Large intestine (tissue), 12 donors: Measurements from ENCODE around the gene MYRIP. TPM values are rescaled to one million over a fixed set of nuclear protein-coding genes. Genes with fewer than 3 reads are reported as not detected.
"Not testable (repeated sequence)": the region's sequence is repeated elsewhere in the genome, so short reads cannot be mapped to it uniquely, and the experiment has no call there.

Source experiments
- DNase-seq, 2 donors: peaks; one replicate each; pipeline versions ENCODE4 v3.0.0 to v3.0.0-alpha.2; 2013
- H3K27ac ChIP-seq: one replicate; pipeline ENCODE4 v1.5.1; 2013; ENCODE audit warnings: low read length
- H3K27me3 ChIP-seq: 2 replicates; pipeline ENCODE4 v1.6.1; 2013; ENCODE audit warnings: low read length; ENCODE audit not compliant: control insufficient read depth, insufficient read depth
- H3K36me3 ChIP-seq: 2 replicates; pipeline ENCODE4 v1.6.1; 2013; ENCODE audit warnings: low read length; ENCODE audit not compliant: control insufficient read depth, insufficient read depth
- H3K4me1 ChIP-seq: one replicate; pipeline ENCODE4 v1.6.1; 2013; ENCODE audit warnings: low read length; ENCODE audit not compliant: control insufficient read depth, insufficient read depth
- H3K4me3 ChIP-seq: one replicate; pipeline ENCODE4 v1.5.1; 2013; ENCODE audit warnings: low read length
- H3K9me3 ChIP-seq: one replicate; pipeline ENCODE4 v1.6.1; 2013; ENCODE audit warnings: mild to moderate bottlenecking, low read depth, low read length, moderate library complexity; ENCODE audit not compliant: control insufficient read depth
- WGBS: methylation state at CpG from one replicate; pipeline ENCODE4 v1.1.5; 2013; ENCODE audit warnings: low lambda C conversion rate; ENCODE audit not compliant: insufficient coverage; 5-methylcytosine and 5-hydroxymethylcytosine counted together
- long read RNA-seq, 11 donors: transcript quantifications; one replicate each; lab custom pipeline, GENCODE V29; 2026
- polyA plus RNA-seq: library from polyadenylated mRNA; unstranded; fragments of 120-200 nt; gene quantifications from one replicate; pipeline ENCODE4 v1.2.1, GENCODE V29; 2013

The MYRIP gene
- polyA plus RNA-seq: 3.1 TPM
- long read RNA-seq, donor 1, full-length matches to known transcripts: 1 of 1 reads
- long read RNA-seq, donor 1, partial matches to known transcripts: 0 of 1 reads
- long read RNA-seq, donor 1, other reads (novel, unspliced or antisense): 0 of 1 reads
- long read RNA-seq, donor 2: 0 reads
- long read RNA-seq, donor 3: 0 reads
- long read RNA-seq, donor 4: 0 reads
- long read RNA-seq, donor 5: 0 reads
- long read RNA-seq, donor 6, full-length matches to known transcripts: 1 of 1 reads
- long read RNA-seq, donor 6, partial matches to known transcripts: 0 of 1 reads
- long read RNA-seq, donor 6, other reads (novel, unspliced or antisense): 0 of 1 reads
- long read RNA-seq, donor 7: 0 reads
- long read RNA-seq, donor 8: 0 reads
- long read RNA-seq, donor 9, partial matches to known transcripts: 0 of 13 reads
- long read RNA-seq, donor 9, other reads (novel, unspliced or antisense): 13 of 13 reads
- long read RNA-seq, donor 10: 0 reads
- long read RNA-seq, donor 11: 0 reads

DNA sequence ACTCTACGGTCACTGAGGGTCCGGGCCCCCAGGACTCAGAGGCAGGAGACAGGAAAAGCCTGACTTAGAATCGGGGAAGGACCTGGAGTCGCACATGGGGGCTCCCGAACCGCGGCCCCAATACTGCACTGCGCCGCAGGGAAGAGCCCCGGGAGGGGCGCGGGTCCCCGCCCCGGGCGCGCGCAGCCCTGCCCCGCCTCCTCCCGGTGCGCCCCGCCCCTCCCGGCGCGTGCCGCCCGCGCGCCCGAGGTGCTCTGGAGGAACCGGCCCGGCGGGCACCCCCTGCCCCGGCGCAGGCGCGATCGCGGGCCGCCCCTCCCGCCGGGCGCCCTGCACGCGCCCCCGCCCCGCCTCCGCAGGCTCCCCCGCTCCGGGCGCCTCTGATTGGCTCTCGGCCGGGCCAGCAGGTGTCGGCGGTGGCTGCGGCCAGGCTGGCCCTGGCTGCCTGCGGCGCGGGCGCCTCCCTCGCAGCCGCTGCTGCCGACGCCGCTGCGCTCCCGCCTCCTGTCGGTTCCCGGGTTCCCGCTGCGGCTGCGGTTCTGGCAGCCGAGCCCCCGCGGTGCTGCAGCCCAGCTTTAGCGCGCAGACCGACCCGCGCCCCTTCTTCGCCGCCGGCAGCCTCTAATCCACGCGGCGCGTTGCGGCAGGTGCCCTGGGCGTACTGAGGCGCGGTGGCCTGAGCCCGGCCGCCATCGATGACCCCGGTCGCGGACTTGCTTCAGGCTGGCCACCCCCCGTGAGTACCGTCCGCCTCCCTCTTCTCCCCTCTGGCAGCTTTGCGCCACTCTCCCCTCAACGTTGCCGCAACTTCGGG lies at the start of gene MYRIP:
Gene MYRIP, plus strand, starts transcription at position 429 of the 814 bp plus-strand sequence. CDS start 91,208 bp downstream, outside the sequence.
- peak within 1 kb of the TSS; percentile 69 for H3K4me3 ChIP-seq
- no peaks in the 10 kb centered on the region for H3K9me3 ChIP-seq
- no CpG with 5 or more reads among the region's 103 CpGs for WGBS
- peak; percentile 67 to 89 for DNase-seq
- H3K36me3 ChIP-seq: no peaks in the 10 kb centered on the region
- H3K27ac ChIP-seq: peak within 1 kb of the TSS; percentile 19
- H3K4me1 ChIP-seq: peaks cover 22% of the 10 kb centered on the region
- H3K27me3 ChIP-seq: peaks cover 40% of the 10 kb centered on the region

DNA sequence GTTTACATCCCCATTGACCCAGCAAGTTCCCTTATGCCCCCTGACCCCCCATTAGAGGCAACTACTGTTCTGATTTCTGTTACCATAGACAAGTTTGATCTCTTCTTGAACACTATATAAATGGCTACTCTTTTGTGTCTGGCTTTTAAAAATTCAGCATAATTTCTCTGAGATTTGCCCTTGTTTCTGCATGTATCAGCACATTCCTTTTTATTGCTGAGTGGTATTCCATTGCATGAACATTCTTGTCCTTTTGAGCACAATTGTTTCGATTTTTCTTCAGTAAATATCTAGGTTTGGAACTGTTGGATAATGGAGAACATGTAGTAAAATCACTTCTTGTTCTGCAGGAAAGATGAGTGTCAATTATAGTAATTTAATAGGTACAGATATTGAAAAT lies 49.1 kb upstream of the MYRIP start:
- Histone ChIP-seq H3K36me3 (no peaks in the 10 kb centered on the region), H3K4me1 (no peaks in the 10 kb centered on the region), H3K4me3 (no peak overlapping the region), H3K9me3 (no peaks in the 10 kb centered on the region), H3K27me3 (no peaks in the 10 kb centered on the region), H3K27ac (no peak overlapping the region)
- 83% methylated on average over 1 of the region's 1 CpG for WGBS
- no peak for DNase-seq

DNA sequence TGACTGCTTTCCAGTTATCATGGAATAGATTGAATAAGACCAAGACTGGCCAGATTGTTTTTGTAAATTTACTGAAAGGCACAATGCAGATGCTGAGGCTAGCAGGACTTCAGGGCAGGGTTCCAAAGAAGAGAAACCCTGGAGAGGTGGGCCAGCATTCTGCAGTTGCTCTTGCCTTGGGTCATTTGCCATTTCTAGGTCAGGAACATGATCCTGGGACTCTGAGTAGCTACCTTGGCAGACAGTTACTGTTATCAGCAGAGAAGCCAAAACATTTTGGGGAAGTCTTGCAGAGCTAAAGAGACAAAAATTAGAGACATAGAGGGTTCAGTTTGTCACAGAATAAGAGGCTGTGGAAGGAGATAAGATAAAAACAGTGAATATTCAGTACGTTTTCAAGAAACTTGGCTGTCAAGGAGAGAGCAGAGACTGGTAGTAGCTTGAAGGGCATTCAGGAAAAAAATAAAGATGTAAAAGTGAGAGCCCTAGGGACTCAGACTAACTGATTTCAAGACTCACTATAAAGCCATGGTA lies 46.8 kb upstream of the MYRIP start:
- Histone ChIP-seq H3K9me3 (no peaks in the 10 kb centered on the region), H3K27me3 (no peaks in the 10 kb centered on the region), H3K4me1 (no peaks in the 10 kb centered on the region), H3K4me3 (no peak overlapping the region), H3K36me3 (no peaks in the 10 kb centered on the region), H3K27ac (no peak overlapping the region)
- DNase-seq: no peak
- WGBS: 83% methylated on average over 1 of the region's 1 CpG

DNA sequence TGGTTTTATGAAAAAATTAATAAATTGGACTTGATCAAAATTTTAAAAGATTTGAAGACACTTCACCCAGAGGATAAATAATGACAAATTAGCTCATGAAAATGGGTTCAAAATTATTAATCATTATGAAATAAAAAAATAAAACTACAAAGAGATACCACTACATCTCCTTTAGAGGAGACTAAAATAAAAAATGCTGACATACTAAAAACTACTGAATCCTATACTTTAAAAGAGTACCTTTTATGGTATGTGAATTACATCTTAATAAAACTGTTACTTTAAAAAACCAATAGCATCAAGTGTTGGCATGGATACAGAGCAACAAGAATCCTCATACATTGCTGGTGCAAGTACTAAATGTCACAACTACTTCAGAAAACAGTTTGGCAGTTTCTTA lies 46.0 kb upstream of the MYRIP start:
- Histone ChIP-seq H3K4me3 (no peak overlapping the region), H3K4me1 (no peaks in the 10 kb centered on the region), H3K9me3 (no peaks in the 10 kb centered on the region), H3K27me3 (no peaks in the 10 kb centered on the region), H3K27ac (no peak overlapping the region), H3K36me3 (no peaks in the 10 kb centered on the region)
- DNase-seq: no peak

- Histone ChIP-seq H3K4me1 (no peaks in the 10 kb centered on the region), H3K36me3 (no peaks in the 10 kb centered on the region), H3K27ac (no peak overlapping the region), H3K4me3 (no peak overlapping the region), H3K9me3 (no peaks in the 10 kb centered on the region), H3K27me3 (no peaks in the 10 kb centered on the region)
- no peak for DNase-seq
These were observed 43.8 kb upstream of the MYRIP start for GRCh38 chr3:39765575-39765974.

DNA sequence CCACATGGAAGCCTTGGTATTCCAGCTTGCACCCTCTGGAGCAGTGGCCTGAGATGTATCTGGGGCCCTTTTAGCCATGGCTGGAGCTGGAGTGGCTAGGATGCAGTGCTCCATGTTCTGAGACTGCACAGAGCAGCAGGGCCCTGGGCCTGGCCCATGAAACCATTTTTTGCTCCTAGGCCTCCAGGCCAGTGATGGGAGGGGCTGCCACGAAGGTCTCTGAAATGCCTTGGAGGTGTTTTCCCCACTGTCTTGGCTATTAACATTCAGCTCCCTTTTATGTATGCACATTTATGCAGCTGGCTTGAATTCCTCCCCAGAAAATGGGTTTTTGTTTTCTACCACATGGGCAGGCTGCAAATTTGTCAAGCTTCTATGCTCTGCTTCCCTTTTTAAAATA lies 43.0 kb upstream of the MYRIP start:
- Histone ChIP-seq H3K4me1 (no peaks in the 10 kb centered on the region), H3K27ac (no peak overlapping the region), H3K9me3 (no peaks in the 10 kb centered on the region), H3K27me3 (no peaks in the 10 kb centered on the region), H3K4me3 (no peak overlapping the region), H3K36me3 (no peaks in the 10 kb centered on the region)
- DNase-seq: no peak
- no CpG with 5 or more reads among the region's 1 CpG for WGBS

DNA sequence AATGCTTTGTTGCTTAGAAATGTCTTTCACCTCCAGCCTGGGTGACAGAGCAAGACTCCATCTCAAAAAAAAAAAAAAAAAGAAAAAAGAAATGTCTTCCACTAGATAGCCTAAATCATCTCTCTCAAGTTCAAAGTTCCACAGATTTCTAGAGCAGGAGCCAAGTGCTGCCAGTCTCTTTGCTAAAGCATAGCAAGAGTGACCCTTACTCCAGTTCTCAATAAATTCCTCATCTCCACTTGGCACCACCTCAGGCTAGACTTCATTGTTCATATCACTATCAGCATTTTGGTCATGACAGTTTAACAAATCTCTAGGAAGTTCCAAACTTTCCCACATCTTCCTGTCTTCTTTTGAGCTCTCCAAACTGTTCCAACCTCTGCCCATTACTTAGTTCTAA lies 42.5 kb upstream of the MYRIP start:
- H3K36me3 ChIP-seq, H3K27ac ChIP-seq, H3K9me3 ChIP-seq, H3K27me3 ChIP-seq, H3K4me3 ChIP-seq, DNase-seq, H3K4me1 ChIP-seq: not testable (repeated sequence)

DNA sequence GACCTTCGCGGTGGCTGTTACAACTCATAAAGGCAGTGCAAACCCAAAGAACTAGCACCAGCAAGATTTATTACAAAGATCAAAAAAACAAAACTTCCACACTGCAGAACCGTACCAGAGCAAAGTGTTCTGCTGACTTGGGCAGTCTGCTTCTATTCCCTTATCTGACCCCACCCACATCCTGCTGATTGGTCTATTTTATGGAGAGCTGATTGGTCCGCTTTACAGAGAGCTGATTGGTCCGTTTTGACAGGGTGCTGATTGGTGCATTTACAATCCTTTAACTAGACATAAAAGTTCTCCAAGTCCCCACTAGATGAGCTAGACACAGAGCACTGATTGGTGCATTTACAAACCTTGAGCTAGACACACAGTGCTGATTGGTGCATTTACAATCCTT lies 31.2 kb upstream of the MYRIP start:
- WGBS: no CpG with 5 or more reads among the region's 5 CpGs

GRCh38 chr3:39779511-39780230 lies 29.7 kb upstream of the MYRIP start:
- WGBS: 100% methylated on average over 1 of the region's 40 CpGs
- no peaks in the 10 kb centered on the region for H3K36me3 ChIP-seq

More for the DNA sequence above, 31.2 kb upstream of the MYRIP start:
- not testable (repeated sequence) for H3K36me3 ChIP-seq, H3K9me3 ChIP-seq, H3K4me3 ChIP-seq, H3K27ac ChIP-seq, H3K4me1 ChIP-seq, H3K27me3 ChIP-seq, DNase-seq

DNA sequence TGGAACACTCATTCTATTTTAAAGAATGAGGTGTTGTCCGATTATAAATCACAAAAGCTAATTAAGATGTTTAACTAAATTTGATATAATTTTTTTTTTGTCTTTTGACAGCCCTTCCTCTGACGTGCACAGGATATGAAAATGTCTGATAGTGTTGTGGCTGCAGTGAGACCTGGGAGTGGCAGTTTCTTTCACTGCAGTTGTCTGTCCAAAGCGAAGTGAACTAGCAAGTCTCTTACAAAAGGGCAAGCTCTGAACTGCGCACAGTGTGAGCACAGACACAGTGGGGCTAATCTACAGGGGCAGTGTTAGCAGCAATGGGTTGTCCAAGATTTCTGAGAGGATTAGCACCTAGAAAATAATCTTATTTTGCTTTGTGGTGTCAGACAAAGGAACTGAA lies 29.1 kb upstream of the MYRIP start:
- Histone ChIP-seq H3K9me3 (no peaks in the 10 kb centered on the region), H3K27ac (no peak overlapping the region), H3K27me3 (no peaks in the 10 kb centered on the region), H3K4me1 (no peaks in the 10 kb centered on the region), H3K4me3 (no peak overlapping the region), H3K36me3 (no peaks in the 10 kb centered on the region)
- peak in 1 of 2 donors; percentile 4 for DNase-seq
- WGBS: 100% methylated on average over 1 of the region's 4 CpGs

More at GRCh38 chr3:39779511-39780230, 29.7 kb upstream of the MYRIP start:
- H3K4me3 ChIP-seq: no peak overlapping the region
- no peak for DNase-seq
- no peaks in the 10 kb centered on the region for H3K27me3 ChIP-seq
- H3K27ac ChIP-seq: no peak overlapping the region
- H3K4me1 ChIP-seq: no peaks in the 10 kb centered on the region
- H3K9me3 ChIP-seq: no peaks in the 10 kb centered on the region
